Activated naive CD4-positive, alpha-beta T cell treated with anti-CD3 and anti-CD28 coated beads, Interleukin-2, amount 50 U/mL, for 24 hours (primary cell): Measurements from ENCODE around the gene IRAK2.
A peak's percentile ranks its signal among the peaks of the same experiment; 100 is the strongest.

Experiments
- H3K27ac Mint-ChIP-seq: one replicate; pipeline ENCODE4 v1.8.0; 2021; ENCODE audit warnings: mild to moderate bottlenecking, mixed read lengths
- H3K27me3 Mint-ChIP-seq: one replicate; pipeline ENCODE4 v1.8.0; 2021; ENCODE audit warnings: mixed read lengths
- H3K36me3 Mint-ChIP-seq: one replicate; pipeline ENCODE4 v1.8.0; 2021; ENCODE audit warnings: mixed read lengths
- H3K4me1 Mint-ChIP-seq: one replicate; pipeline ENCODE4 v1.8.0; 2021; ENCODE audit warnings: mixed read lengths
- H3K4me3 Mint-ChIP-seq: one replicate; pipeline ENCODE4 v1.8.0; 2021; ENCODE audit warnings: mild to moderate bottlenecking, mixed read lengths
- H3K9me3 Mint-ChIP-seq: one replicate; pipeline ENCODE4 v1.8.0; 2021; ENCODE audit warnings: mixed read lengths

The IRAK2 gene

DNA sequence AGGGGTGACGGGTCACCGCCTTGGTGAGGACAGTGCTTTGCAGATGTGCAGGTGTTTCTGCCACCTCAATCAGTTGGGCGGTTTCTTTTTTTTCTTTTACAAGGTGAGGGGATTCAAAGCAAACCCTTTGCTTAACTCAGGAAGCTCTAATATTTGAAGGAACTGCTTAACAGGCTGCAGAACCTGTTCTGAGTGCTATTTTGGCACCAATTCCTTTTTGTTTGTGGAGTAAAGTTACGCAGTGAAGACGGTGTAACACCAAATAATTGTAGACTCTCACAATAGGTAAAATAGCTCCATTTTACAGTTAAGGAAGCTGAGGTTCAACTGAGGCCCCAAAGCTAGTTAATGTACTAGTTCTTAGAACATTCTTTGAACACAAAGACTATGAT lies 121.4 kb downstream of the IRAK2 start:
- H3K27ac Mint-ChIP-seq, result no peak overlapping the region
- no peaks in the 10 kb centered on the region for H3K27me3 Mint-ChIP-seq
- no peaks in the 10 kb centered on the region for H3K9me3 Mint-ChIP-seq
- peaks cover 41% of the 10 kb centered on the region for H3K4me1 Mint-ChIP-seq
- no peak overlapping the region for H3K4me3 Mint-ChIP-seq
- H3K36me3 Mint-ChIP-seq, result peaks cover 11% of the 10 kb centered on the region

- Mint-ChIP-seq H3K9me3 (no peaks in the 10 kb centered on the region), H3K27me3 (no peaks in the 10 kb centered on the region), H3K36me3 (peaks cover 11% of the 10 kb centered on the region), H3K27ac (peak overlapping the region; percentile 32), H3K4me1 (peaks cover 41% of the 10 kb centered on the region), H3K4me3 (no peak overlapping the region)
These were observed 122.0 kb downstream of the IRAK2 start for GRCh38 chr3:10286596-10287295.

DNA sequence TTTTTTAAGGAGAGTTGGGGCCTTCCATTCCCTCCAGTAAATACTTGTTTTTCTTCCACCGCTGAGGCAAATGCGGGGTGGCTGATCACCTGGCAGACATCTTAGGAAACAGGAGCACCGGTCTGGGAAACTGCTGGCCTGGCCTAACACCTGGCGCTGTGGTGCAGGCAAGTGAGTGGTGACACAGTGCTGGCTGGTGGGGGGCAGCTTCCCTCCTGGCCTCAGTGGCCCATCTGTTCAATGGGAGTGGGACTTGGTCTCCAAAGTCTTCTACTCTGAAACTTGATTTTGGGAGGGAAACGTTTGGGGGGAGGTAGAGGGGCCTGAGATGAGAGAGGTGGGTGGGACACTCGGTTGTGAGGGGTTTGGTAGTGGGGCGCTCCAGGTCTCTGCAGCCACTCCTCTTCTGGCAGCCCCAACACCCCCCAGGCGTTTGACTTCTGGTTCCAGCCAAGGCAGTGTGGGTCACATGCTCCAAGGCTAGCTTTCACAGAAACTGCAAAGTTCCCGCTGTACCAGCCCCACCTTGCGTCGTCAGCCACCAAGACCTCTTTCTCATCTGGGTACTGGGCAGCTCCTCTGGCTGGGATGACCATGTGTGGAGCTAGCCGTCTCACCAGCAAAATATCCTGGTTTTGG lies 123.3 kb downstream of the IRAK2 start:
- H3K27ac Mint-ChIP-seq, result no peak overlapping the region
- peaks cover 39% of the 10 kb centered on the region for H3K4me1 Mint-ChIP-seq
- H3K4me3 Mint-ChIP-seq, result no peak overlapping the region
- peaks cover 8% of the 10 kb centered on the region for H3K36me3 Mint-ChIP-seq
- no peaks in the 10 kb centered on the region for H3K27me3 Mint-ChIP-seq
- no peaks in the 10 kb centered on the region for H3K9me3 Mint-ChIP-seq

- no peaks in the 10 kb centered on the region for H3K27me3 Mint-ChIP-seq
- H3K4me3 Mint-ChIP-seq, result no peak overlapping the region
- H3K36me3 Mint-ChIP-seq, result peaks cover 8% of the 10 kb centered on the region
- no peaks in the 10 kb centered on the region for H3K9me3 Mint-ChIP-seq
- peaks cover 35% of the 10 kb centered on the region for H3K4me1 Mint-ChIP-seq
- H3K27ac Mint-ChIP-seq, result no peak overlapping the region
These were observed 123.8 kb downstream of the IRAK2 start for GRCh38 chr3:10288575-10288960.

DNA sequence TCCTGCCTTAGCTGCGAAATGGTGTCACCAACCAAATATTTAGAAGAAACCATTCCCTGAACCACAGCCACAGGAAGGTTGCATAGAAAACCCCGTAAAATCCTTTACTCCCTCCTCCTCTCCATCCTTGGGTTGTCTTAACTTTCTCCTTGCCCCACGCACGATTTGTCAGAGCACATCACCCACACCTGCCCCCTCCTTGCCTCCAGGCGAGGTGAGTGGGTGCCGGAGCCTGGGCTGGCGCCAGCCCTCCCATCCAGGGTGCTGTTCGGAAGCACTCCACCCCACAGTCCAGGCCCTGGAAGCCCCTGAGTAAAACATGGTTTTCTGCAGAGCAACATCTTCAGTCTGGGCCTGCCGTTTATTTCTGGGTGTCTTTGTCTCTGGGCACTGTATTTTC lies 124.4 kb downstream of the IRAK2 start:
- Mint-ChIP-seq H3K27ac (no peak overlapping the region), H3K36me3 (peaks cover 8% of the 10 kb centered on the region), H3K4me1 (peaks cover 30% of the 10 kb centered on the region)

GRCh38 chr3:10289787-10290355 lies 125.2 kb downstream of the IRAK2 start:
- H3K4me3 Mint-ChIP-seq, result no peak overlapping the region
- H3K27me3 Mint-ChIP-seq, result no peaks in the 10 kb centered on the region
- no peaks in the 10 kb centered on the region for H3K9me3 Mint-ChIP-seq
- peaks cover 22% of the 10 kb centered on the region for H3K4me1 Mint-ChIP-seq
- peaks cover 8% of the 10 kb centered on the region for H3K36me3 Mint-ChIP-seq
- H3K27ac Mint-ChIP-seq, result no peak overlapping the region

More for the DNA sequence above, 124.4 kb downstream of the IRAK2 start:
- no peaks in the 10 kb centered on the region for H3K27me3 Mint-ChIP-seq
- no peak overlapping the region for H3K4me3 Mint-ChIP-seq
- no peaks in the 10 kb centered on the region for H3K9me3 Mint-ChIP-seq

GRCh38 chr3:10290481-10291176 lies 125.9 kb downstream of the IRAK2 start:
- Mint-ChIP-seq H3K9me3 (no peaks in the 10 kb centered on the region), H3K4me3 (no peak overlapping the region), H3K27ac (no peak overlapping the region), H3K4me1 (peaks cover 15% of the 10 kb centered on the region), H3K27me3 (no peaks in the 10 kb centered on the region), H3K36me3 (peaks cover 6% of the 10 kb centered on the region)

DNA sequence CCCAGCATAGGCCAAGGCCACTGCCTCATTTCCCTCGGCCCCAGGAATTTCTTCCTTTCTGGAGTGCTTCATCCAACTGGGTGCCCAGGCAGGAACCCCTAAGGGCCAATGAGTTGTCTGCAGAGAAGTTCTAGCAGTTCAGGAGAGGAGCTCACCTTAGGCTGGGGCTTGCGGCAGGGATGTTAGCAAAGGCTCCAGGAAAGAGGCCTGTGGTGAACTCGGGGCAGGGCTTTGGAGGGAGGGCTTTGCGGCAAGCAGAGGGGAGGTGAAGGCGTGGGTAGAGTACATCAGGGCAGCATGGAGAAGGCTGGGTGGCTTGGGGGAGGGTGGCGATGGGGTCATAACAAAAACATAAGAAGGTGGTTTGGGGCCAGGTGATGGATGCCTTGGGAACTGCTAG lies 126.9 kb downstream of the IRAK2 start:
- H3K9me3 Mint-ChIP-seq, result no peaks in the 10 kb centered on the region
- no peak overlapping the region for H3K4me3 Mint-ChIP-seq
- H3K27me3 Mint-ChIP-seq, result no peaks in the 10 kb centered on the region
- H3K36me3 Mint-ChIP-seq, result peaks cover 7% of the 10 kb centered on the region
- H3K27ac Mint-ChIP-seq, result no peak overlapping the region
- H3K4me1 Mint-ChIP-seq, result peaks cover 12% of the 10 kb centered on the region

GRCh38 chr3:10292505-10293419 lies 128.0 kb downstream of the IRAK2 start, which contains the start of gene GHRL:
GHRL (minus strand) TSS chr3:10292947; CDS start chr3:10290180, 2,767 bp downstream.
- Mint-ChIP-seq H3K27ac (peak within 1 kb of the TSS; percentile 13), H3K27me3 (no peaks in the 10 kb centered on the region), H3K4me3 (no peak within 1 kb of the TSS), H3K9me3 (no peaks in the 10 kb centered on the region), H3K36me3 (peaks cover 6% of the 10 kb centered on the region), H3K4me1 (peaks cover 7% of the 10 kb centered on the region)
